Stomach (tissue), 4 donors: ENCODE measurements around the gene LHFPL3.

ENCODE experiments used
- CTCF ChIP-seq, 7 experiments: fragments of 450-650 bp in 4 of 7; fragments of 200-600 bp in 3 of 7; sonication (generic) in 3 of 7; IDR thresholded peaks; one replicate each; pipeline ENCODE4 v1.5.1; 2016 to 2019; ENCODE audit warnings: antibody characterized with exemption in 7 of 7, control low read depth in 2 of 7, mild to moderate bottlenecking in 1 of 7
- EP300 ChIP-seq: sonication (generic); formaldehyde crosslinking; IDR thresholded peaks from one replicate; pipeline ENCODE4 v1.6.1; 2017; ENCODE audit warnings: antibody characterized with exemption
- POLR2A ChIP-seq, 4 donors: fragments of 450-650 bp; IDR thresholded peaks; one replicate each; pipeline ENCODE4 v1.6.1; 2016; ENCODE audit warnings: antibody characterized with exemption in 4 of 4, control low read depth in 2 of 4, mild to moderate bottlenecking in 1 of 4, moderate library complexity in 1 of 4

GRCh38 chr7:104363355-104363754 is 35.0 kb downstream of the LHFPL3 start:
- no peak for TF ChIP-seq CTCF (IDR thresholded peaks at IDR 0.05)
- TF ChIP-seq POLR2A (IDR thresholded peaks at IDR 0.05) = no peak
- no peak for TF ChIP-seq EP300
